ENCODE data around the gene NTN1.

The NTN1 gene

GRCh38 chr17:9292561-9292941, 271.2 kb downstream of the NTN1 start:
- H3K4me3 ChIP-seq (ENCODE audit: low read depth, low read length), result no peak overlapping the region
- no peak for TF ChIP-seq CTCF (IDR thresholded peaks at IDR 0.05; ENCODE audit: borderline replicate concordance, insufficient read depth, low read depth, low read length)

All from GM12875 (cell line).